GM06990 (cell line): ENCODE measurements around the gene NLRC5.

Source experiments
- DNase-seq: peaks from one replicate; pipeline ENCODE4 v3.0.0-alpha.2; 2011; ENCODE audit not compliant: insufficient read length; ENCODE audit errors: extremely low read depth
- H3K27me3 ChIP-seq: replicated peaks from 2 replicates; pipeline ENCODE4 v1.6.0; 2011; ENCODE audit warnings: low read length; ENCODE audit not compliant: control insufficient read depth, insufficient read depth
- H3K36me3 ChIP-seq: 2 replicates; pipeline ENCODE4 v1.5.1; 2011; ENCODE audit warnings: low read length; ENCODE audit not compliant: control insufficient read depth, insufficient read depth
- H3K4me3 ChIP-seq: replicated peaks from 2 replicates; pipeline ENCODE4 v1.5.1; 2011; ENCODE audit warnings: low read depth, mild to moderate bottlenecking, control low read depth, low read length
- CTCF ChIP-seq: IDR thresholded peaks from 2 replicates; pipeline ENCODE4 v1.5.1; 2011; ENCODE audit warnings: low read length, control low read depth, mild to moderate bottlenecking, inconsistent platforms; ENCODE audit not compliant: insufficient read depth, poor library complexity, severe bottlenecking

NLRC5 gene

GRCh38 chr16:57130950-57131321, 141.6 kb downstream of the NLRC5 start:
- DNase-seq, result no peak
- TF ChIP-seq CTCF, result no peak
- H3K27me3 ChIP-seq, result no peaks in the 10 kb centered on the region
- H3K4me3 ChIP-seq, result no peak overlapping the region
- no peaks in the 10 kb centered on the region for H3K36me3 ChIP-seq

- no peaks in the 10 kb centered on the region for H3K36me3 ChIP-seq
- TF ChIP-seq CTCF, result no peak
- H3K4me3 ChIP-seq, result no peak overlapping the region
- no peak for DNase-seq
- H3K27me3 ChIP-seq, result no peaks in the 10 kb centered on the region
Measured at GRCh38 chr16:57131351-57131970, 142.1 kb downstream of the NLRC5 start.

- Histone ChIP-seq H3K27me3 (no peaks in the 10 kb centered on the region), H3K4me3 (no peak overlapping the region), H3K36me3 (no peaks in the 10 kb centered on the region)
- DNase-seq, result no peak
- TF ChIP-seq CTCF, result no peak
Measured at GRCh38 chr16:57132470-57132869, 143.1 kb downstream of the NLRC5 start.

GRCh38 chr16:57133031-57133430, 143.7 kb downstream of the NLRC5 start:
- Histone ChIP-seq H3K4me3 (no peak overlapping the region), H3K36me3 (no peaks in the 10 kb centered on the region), H3K27me3 (no peaks in the 10 kb centered on the region)
- DNase-seq, result no peak
- TF ChIP-seq CTCF, result no peak
